HG03575 (cell line): ENCODE results near the gene FGB.
"Not testable (repeated sequence)": the region's sequence is repeated elsewhere in the genome, so short reads cannot be mapped to it uniquely, and the experiment has no call there.

Experiments used
- ATAC-seq: cut with Tn5 transposase; IDR thresholded peaks from one replicate; pipeline ENCODE4 v1.9.1; 2021; ENCODE audit not compliant: unreplicated experiment, insufficient number of reproducible peaks, low FRiP score; ENCODE audit errors: extremely low read depth

Gene FGB

GRCh38 chr4:154590329-154591006 lies 27.7 kb downstream of the FGB start, which contains the start of gene FGA:
FGA (minus strand) TSS chr4:154590742; CDS start chr4:154590687, 55 bp downstream.
- ATAC-seq = no peak

GRCh38 chr4:154591890-154592289 lies 29.1 kb downstream of the FGB start:
- ATAC-seq = no peak

GRCh38 chr4:154593868-154594267 lies 31.1 kb downstream of the FGB start:
- ATAC-seq = no peak

GRCh38 chr4:154594343-154594742 lies 31.5 kb downstream of the FGB start:
- ATAC-seq = not testable (repeated sequence)

DNA sequence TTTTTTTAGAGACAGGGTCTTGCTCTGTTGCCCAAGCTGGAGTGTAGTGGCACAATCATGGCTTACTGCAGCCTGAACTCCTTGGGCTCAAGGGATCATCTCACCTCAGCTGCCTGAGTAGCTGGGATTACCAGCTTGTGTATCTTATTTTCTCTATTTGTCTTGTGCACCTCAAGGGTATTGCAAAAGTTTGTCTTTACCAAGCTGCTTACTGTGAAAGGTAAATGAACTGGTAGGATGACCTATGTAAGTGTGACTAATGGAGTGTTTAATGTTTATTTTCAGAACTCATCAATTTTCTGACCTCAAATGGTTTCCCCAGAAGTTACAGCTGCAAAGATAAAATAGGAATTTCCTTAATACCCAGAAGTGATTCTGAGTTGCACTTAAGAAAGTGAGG lies 33.0 kb downstream of the FGB start:
- ATAC-seq = no peak

DNA sequence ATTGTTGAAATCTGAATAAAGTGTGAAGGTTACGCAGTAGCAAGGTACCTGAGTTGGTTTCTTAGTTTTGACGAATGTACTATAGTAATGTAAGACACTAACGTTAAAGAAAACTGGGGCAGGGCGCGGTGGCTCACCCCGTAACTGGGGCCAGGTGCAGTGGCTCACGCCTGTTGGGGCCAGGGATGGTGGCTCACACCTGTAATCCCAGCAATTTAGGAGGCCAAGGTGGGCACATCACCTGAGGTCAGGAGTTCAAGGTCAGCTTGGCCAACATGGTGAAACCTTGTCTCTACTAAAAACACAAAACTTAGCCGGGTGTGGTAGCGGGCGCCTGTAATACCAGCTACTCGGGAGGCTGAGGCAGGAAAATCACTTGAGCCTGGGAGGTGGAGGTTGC lies 34.5 kb downstream of the FGB start:
- ATAC-seq = not testable (repeated sequence)

GRCh38 chr4:154597798-154598774 lies 35.3 kb downstream of the FGB start:
- ATAC-seq = no peak

DNA sequence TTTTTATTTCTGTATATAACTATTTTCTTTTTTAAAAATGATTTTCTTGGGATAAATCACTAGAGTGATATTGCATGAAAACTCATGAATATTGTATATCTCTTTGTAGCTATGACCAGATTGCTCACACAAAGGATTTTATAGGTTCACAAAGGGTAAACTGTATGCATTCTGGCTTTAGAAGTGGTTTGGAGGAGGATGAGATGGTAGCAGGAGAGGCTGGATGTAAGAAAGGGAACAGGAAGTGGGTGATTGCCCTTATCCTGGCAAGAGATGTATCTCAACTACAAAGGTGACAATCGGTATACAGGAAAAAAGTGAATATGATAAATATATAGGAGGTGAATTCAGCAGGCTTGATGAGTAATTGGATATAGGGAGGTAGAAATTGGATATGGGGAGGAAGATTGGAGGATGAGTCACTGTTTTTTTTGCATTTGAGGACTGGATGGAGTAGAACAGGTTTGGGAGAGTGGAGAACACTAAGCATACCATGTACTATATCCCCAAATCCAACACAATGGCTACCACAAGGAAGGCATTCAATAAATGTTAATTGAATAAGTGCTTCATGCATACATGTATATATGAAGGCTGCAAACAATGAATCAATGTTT lies 39.7 kb downstream of the FGB start:
- no peak for ATAC-seq

- no peak for ATAC-seq
Observed at GRCh38 chr4:154603033-154603943, 40.5 kb downstream of the FGB start.

GRCh38 chr4:154604696-154605200 lies 41.9 kb downstream of the FGB start:
- ATAC-seq = no peak

GRCh38 chr4:154606728-154607723 lies 44.2 kb downstream of the FGB start:
- ATAC-seq = no peak

GRCh38 chr4:154608361-154609252 lies 45.8 kb downstream of the FGB start:
- ATAC-seq = no peak

DNA sequence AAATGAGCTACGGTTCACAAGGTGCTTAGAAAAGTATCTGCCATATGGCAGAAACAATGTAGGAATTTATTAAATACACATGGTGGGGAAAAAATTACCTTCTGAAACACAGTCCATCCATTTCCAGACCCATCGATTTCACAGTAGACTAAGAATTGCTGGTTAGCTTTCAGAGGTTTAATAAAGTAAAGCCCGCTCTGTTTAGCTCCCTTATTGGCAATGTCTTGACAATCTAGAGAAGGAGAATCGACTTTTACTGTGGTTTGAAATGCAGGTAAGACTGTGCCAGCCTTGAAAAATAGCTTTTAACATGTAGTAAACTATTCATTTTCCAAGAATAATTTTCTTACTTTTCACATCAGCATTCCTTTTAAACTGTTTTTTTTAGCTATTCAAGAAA lies 46.7 kb downstream of the FGB start:
- ATAC-seq = no peak

GRCh38 chr4:154610582-154610981 lies 47.8 kb downstream of the FGB start:
- ATAC-seq = no peak

GRCh38 chr4:154611833-154612232 lies 49.0 kb downstream of the FGB start:
- no peak for ATAC-seq
